ENCODE data around the gene APP.

- TF ChIP-seq CTCF (IDR thresholded peaks at IDR 0.05; ENCODE audit: low read length) (no peak), EZH2 (IDR thresholded peaks at IDR 0.05; ENCODE audit: borderline replicate concordance, low read length) (no peak)
Measured at GRCh38 chr21:26130249-26130881, 40.2 kb downstream of the APP start.
